Femur (tissue), 1 donor: ENCODE results near the gene PLEKHO2.

ENCODE experiments used
- DNase-seq: peaks from one replicate; pipeline ENCODE4 v3.0.0-alpha.2; 2017

PLEKHO2 gene

DNA sequence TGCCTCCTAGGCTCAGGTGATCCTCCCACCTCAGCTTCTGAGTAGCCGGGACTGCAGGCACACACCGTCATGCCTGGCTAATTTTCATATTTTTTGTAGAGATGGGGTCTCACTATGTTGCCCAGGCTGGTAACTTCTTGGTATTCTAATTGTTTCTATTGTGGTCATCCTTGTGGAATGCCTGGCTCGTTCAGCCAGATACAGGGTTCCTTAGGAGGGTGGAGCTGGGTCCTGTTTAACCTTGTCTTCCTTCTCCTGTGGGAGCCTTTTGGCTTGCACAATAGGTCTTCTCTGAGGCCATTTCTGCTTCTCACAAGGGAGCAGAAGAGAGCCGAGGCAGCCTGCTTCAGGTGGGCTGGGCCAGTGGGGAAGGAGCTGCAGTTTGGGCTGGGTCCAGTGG is 15.7 kb downstream of the PLEKHO2 start:
- no peak for DNase-seq

DNA sequence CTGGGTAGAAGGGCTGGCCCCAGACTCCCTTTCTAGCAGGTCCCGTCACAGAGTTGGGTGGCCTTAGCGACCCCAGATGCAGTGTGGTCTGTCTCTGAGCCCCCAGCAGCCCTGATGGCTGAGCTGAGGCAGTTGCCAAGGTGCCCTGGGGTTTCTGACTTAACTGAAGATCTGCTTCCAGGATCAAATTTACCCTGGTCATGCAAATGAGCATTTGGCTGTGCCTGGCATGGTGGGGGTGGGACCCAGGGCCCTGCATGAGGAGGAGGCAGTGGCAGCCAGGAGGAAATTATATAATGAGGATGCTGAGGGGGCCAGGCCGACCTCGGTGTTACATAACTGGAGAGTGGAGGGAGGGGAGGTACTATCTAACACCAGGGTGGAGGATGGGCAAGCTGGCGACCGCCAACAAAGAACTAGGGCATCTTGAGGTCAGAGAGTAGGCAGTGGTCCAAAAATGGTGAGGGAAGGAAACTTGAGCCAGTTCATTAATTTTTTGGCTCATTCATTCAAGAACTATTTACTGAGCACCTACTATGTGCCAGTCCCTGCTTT is 16.4 kb downstream of the PLEKHO2 start:
- no peak for DNase-seq

DNA sequence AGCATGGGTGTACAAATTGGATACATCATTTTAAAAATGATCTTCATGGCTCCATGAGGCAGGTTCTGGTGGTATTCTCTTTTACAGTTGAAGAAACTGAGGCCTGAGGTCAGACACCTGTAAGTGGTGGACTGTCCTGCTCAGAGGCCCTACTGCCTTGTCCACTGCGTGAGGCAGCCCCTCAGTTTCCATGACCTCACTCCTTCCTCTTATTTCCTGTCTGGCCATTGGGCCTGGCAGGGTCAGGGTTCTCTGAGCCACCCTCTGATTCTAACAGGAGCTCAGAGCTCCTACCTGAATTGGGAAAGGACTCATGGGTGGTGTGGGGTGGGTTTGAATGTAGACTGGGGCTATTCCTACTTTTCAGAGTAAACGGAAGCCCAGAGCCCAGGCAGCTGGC is 17.5 kb downstream of the PLEKHO2 start:
- no peak for DNase-seq

DNA sequence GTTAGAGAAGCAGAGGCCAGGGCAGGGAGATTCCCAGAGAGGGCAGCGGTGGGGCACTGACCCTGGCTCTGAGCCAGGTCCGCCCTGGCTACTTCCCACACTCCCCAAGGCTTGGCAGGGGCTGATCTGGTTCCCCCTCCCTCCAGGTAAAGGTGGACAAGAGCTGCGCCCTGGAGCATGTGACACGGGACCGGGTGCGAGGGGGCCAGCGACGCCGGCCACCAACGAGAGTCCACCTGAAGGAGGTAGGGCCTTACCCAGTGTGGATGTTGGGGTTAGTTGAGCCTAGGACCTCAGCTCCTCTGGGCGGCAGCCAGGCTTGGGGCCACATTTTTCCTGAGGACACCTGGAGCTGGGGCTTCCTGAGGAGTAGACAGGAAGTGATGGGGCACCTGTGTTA is 19.6 kb downstream of the PLEKHO2 start:
- no peak for DNase-seq

DNA sequence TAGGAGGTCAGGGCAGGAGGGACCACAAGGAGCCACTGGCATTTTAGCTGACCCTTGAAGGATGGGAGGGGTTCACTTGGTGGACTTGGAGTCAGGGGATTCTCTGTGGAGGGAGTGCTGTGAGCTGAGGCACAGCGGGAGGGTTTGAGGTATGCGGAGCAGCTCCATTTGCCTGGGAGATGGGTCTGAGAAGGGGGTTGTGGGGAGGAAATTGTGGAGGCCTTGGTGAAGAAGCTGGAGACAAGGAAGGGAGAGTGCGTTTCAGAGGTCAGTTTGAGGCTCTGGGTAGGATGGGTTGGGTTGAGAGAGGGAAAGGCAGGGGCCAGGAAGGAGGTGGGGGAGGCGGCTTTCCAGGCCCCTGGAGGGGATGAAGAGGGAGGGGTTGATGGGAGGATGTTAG is 20.2 kb downstream of the PLEKHO2 start:
- DNase-seq = no peak

DNA sequence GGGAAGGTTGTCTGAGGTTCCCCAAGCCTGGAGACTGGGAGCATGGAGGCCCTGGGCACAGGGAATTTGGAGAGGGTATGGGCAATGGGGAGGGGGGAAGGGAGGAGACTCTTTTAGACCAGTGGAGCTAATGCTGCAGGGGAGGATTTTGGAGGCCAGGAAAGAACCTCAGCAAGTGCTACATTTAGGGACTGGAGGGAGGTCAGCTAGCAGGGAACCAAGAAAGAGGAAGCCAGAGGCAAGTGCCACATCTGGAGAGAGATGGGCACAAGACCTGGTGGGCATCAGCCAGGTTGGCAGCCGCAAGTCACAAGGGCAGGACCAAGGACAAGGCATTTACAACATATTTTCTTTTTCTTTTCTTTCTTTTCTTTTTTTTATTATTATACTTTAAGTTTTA is 20.7 kb downstream of the PLEKHO2 start:
- DNase-seq = no peak

DNA sequence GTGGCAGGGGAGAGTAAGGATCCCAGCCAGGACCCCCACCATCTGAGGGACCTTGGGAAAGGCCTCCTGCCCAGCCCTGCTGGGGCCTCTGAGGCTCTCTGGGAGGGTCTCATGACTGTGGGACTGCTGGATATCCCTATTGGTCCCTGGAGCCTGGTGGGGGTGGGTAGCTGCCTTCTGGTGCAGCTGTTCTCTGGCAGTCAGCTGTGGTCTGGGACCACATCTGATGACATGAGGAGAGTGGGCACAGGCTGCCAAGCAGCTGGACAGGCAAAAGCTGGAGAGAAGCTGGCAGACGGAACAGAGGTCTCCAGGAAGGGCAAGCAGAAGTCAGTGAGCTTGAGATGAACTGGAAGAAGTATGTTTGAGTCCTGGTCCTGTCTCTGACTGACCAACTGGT is 22.4 kb downstream of the PLEKHO2 start:
- peak; percentile 83 for DNase-seq

DNA sequence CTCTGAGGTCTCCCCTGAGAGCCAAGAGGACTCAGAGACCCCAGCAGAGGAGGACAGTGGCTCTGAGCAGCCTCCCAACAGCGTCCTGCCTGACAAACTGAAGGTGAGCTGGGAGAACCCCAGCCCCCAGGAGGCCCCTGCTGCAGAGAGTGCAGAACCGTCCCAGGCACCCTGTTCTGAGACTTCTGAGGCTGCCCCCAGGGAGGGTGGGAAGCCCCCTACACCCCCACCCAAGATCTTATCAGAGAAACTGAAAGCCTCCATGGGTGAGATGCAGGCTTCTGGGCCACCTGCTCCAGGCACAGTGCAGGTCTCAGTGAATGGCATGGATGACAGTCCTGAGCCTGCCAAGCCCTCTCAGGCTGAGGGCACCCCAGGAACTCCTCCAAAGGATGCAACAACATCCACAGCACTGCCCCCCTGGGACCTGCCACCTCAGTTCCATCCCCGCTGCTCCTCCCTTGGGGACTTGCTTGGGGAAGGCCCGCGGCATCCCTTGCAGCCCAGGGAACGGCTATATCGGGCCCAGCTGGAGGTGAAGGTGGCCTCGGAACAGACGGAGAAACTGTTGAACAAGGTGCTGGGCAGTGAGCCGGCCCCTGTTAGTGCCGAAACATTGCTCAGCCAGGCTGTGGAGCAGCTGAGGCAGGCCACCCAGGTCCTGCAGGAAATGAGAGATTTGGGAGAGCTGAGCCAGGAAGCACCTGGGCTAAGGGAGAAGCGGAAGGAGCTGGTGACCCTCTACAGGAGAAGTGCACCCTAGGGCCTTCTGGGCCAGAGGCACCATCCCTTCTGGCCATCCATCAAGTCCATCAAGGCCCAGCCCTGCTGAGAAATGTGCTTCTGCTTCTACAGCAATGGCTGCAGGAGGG is 23.6 kb downstream of the PLEKHO2 start:
- DNase-seq = no peak

DNA sequence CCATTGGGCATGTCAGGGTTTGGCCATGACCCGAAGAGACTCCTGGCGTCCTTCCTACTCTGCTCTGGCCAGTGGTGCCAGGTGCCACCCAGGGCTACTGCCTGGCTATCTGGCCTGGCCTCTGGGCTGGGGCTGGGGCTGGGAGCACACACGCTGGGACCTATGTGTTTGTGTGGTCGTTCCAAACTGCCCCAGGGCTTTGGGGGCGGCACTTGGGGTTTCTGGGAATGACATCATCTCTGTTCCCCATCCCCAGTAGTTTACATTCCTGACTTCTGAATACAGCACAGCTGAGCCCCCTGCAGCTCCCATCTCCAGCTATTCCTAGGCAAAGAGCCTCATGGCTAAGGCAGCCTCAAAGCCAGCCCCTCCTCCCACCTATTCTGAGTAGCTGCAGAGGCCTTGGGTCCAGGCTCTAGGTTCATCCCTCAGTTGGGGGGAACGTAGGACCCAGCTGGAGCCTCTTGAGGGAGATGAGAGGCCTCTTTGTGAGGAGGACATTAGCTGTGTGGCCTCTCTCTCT is 24.3 kb downstream of the PLEKHO2 start:
- DNase-seq = no peak

DNA sequence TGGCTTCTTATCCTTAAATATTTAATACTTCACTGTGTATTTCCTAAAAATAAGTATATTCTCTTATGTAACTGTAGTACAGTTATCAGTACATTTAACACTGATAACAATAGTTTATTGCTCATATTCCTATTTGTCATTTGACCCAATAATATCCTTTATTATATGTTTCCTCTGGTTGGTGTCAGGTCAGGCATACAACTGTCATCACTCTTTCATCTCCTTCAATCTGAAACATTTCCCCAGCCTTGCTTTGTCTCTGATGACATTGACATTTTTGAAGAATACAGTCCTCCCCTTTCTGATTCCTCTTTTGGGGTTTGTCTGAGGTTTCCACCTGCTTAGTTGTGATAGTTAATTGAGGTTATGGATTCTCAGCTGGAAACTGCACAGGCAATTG is 27.8 kb downstream of the PLEKHO2 start:
- no peak for DNase-seq

DNA sequence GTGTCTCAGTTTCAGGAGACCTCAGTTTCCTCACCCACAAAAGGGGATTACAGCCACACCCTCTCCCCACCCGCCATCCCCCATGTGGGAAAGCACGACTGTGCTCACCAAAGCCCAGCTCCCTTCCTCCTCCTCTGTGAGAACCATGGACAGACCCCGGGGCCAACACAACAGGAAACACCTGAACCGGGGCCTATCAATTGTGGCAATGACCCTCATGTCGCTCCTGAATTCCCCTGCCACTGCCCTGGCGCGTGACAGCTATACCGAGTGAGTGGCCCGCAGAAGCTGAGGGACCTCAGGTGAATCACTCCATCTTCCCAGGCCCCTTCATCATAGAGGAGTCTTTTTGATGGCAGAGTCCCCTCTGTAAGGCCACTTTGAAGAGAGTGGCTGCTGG is 28.6 kb downstream of the PLEKHO2 start:
- no peak for DNase-seq

DNA sequence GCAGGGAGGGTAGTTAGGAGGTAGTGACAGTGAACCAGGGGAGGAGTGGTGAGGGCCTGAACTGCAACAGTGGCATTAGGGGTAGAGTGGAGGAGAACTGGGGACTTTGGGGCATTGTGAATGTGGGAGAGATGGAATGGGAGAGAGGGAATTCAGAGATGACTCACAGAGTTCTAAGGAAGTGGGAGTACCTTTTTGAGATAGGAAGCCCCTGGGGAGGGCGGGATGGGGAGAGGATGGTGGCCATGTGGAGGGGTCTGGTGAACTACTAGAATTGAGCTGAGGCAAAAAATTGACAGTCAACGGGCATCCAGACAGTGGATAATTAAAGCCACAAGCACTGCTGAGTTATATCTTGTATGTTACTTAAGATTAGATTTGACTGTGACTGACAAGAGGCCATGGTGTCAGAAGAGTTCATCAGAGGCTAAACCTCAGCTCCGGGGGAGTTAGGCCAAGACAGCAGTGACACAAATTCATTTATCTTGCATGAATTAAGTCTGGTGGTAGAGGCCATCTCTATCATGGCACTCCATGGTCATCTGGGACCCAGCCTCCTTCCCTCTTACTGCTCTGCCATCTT is 34.0 kb downstream of the PLEKHO2 start:
- DNase-seq = no peak

DNA sequence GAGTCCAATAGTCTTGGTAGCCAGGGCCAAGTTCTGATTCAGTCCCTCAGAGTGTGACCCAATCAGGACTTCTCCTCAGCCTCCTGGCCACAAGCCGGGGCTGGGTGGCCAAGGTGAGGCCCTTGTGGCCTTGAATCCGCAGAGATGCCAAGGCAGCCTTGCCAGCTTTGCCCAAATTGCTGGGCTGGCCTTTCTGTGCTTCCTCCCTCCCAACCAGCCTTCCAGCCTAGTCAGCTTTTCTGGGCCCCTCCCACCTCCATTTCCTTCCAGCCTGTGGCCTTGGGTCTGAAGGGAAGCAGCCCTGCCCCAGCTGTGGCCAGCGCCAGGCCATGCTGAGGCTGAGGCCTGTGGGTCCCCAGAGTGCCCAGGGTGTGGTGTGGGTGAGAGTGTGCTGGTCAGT is 35.7 kb downstream of the PLEKHO2 start:
- peak; percentile 83 for DNase-seq

DNA sequence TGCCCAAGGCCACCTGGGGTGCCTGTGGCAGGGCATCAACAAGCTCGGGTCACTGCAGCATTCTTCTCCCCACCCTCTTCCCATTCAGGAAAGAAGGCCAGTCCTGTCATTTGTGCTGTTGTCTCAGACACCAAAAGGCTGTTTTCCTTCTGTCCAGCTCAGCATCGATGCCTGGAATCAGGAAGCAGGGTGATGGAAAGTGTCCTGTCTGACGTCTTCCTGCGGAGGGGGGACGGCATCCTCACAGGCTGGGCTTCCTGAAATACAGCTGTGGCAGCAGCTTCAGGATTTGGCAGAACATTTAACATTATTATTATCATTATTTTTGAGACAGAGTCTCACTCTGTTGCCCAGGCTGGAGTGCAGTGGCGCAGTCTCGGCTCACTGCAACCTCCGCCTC is 37.0 kb downstream of the PLEKHO2 start:
- peak; percentile 62 for DNase-seq

DNA sequence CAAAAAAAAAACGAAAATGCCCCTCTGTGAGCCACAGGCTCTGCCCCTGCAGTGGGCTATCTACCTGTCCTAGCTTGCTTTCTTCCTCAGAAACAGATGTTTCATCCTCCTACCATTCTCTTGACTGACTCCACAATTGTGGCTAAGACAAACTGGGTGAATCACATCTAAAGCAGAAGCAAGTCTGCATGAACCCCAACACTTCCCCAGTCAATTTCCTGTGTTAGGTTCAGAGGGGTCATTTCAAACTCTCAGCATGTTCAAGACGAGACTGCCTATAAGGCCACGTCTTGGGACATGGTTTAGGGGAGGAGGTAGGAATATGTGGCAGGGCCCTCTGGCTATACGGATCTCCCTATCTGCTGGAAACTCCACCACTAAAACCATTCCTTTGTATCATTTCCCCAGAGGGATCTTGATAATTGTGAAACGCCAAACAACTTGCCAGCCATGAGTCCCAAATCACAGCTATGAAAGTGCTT is 41.4 kb downstream of the PLEKHO2 start:
- no peak for DNase-seq

DNA sequence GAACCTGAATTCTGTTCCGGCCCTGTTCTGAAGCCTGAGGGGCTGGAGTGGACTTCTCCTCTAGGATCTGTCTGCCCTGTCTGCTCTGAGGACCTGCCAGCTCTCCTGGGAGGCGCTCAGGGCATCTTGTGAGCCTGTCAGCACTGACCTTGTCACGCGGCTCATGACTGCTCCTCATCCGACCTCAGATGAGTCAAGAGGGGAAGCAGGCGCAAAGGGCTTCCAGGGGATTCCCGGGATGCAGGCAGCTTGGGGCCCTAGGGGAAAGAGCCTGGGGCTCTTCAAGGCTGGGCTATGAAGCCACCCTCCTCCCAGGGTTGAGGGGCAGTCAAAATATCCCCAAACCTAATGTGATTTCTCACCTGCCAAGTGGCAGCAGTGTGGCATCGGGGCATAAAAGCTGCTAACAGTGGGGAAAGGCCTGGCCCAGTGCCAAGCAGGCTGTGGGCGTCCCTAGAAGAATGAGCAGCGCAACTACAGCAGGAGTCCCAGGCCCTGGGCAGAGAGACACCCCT is 42.3 kb downstream of the PLEKHO2 start:
- peak; percentile 67 for DNase-seq

DNA sequence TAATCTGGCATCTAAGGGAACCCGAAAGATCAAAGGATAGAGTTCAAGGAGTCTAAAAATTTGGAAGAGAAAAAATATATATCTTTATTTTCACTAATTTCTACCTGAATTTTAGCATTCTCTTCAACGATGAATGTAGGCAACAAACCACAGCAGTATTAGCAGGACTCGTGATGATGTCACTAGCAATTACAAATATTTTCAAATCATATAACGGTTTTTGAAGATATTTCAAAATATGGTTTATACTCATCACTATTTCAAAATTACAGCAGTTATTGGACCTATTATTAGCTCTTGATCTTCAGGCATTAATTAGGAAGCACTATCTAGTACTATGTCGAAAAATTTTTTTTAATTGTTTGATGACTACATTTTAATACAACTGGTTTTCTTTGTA is 43.0 kb downstream of the PLEKHO2 start:
- no peak for DNase-seq

DNA sequence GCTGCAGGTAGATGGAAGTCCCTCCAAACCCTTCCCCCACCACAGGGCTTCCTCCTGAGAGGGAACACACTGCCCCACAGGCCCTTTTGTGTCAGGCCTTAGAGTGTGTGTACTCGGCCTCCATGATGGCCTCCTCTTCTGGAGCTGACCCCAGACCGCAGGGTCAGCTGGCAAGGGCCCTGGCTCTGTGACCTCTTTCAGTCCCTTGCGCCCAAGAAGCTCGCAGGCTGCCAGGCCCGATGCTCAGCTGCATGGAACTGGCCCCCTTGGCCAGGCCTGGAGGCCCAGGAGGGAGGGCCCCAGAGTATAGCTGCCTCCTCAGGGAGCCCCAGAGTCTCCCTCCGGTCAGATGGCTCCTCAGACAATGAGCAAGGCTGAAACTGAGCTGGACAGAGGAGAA is 46.6 kb downstream of the PLEKHO2 start:
- DNase-seq = no peak

DNA sequence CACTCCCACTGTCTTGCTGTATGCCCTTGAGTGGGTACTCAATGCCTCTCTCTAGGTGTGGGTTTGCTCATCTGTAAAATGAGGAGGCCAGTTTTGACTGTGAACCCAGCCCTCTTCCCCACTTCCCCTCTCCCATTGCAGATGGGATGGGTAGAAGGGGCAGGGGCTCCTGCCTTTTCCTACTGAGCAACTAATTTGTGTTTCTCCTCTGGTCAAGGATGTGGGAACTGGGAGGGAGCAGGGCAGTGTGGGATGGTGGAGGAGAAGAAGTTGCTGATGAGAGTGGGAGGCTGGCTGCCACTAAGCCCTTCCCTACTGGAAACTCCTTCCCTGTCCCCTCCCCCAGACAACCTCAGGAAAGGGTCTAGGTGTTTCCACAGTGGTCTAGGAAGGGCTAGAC is 49.8 kb downstream of the PLEKHO2 start:
- DNase-seq = no peak

DNA sequence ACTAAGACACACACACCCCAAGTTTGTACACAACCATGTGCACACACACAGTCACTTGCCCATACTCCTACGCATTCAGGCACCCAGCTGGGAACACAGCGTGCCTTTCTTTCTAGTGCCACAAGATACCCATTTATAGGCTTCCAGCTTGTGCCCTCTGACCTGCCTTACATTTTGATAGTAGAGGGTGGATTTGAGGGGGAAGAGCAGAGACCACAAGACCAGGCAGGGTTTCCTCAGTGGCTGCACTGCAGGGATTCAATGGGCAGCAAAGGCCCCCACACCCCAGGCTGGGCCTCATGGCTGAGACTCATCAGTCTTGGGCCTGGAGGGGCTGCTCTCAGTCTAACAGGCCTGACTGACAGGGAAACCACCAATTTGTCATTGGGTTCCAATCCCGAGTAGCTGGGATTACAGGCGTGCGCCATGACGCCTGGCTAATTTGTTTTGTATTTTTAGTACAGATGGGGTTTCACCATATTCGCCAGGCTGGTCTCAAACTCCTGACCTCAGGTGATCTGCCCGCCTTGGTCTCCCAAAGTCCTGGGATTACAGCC is 51.2 kb downstream of the PLEKHO2 start:
- DNase-seq = no peak

DNA sequence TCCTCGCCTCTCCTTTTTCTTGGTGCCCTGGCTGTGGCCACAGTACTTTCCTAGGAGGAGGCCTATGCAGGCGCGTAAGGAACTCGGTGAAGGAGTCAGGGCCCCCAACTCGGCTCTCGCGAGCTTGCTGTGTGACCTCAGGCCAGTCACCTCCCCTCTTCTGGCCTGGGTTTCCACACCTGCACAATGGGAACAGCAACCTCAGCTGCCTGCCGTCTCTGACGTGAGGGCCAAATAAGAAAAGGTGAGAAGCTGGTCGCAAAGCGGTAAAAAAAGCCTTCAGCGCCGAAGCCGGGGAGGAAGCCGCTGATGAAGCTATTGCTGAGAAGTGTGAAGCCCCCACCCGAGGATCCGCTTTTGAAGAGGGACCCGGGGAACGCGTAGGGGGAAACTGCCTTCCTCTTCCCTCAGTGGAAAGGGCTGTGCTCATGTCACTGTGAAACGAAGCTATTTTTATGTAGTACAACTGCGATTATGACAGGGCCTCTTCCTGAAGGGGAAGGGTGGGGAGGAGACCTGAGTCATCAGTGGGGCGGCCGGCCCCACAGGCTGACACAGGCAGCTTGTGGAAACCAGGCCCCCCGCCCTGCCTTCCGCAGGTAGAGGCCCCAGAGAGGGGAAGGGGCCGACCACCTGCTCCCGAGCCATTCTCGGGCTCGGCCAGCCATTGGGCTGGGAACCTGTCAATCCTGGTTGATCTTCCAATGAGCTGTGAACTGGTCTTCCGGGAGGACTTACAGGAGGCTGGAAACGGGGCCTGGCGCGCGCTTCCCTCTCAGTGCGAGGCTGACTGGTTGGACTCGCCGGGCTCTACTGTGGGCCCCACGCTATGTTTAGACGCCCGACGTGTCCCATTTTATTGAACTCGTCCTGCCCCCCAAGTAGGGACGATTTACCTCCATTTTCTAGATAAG is 52.0 kb downstream of the PLEKHO2 start:
- DNase-seq = peak; percentile 98

DNA sequence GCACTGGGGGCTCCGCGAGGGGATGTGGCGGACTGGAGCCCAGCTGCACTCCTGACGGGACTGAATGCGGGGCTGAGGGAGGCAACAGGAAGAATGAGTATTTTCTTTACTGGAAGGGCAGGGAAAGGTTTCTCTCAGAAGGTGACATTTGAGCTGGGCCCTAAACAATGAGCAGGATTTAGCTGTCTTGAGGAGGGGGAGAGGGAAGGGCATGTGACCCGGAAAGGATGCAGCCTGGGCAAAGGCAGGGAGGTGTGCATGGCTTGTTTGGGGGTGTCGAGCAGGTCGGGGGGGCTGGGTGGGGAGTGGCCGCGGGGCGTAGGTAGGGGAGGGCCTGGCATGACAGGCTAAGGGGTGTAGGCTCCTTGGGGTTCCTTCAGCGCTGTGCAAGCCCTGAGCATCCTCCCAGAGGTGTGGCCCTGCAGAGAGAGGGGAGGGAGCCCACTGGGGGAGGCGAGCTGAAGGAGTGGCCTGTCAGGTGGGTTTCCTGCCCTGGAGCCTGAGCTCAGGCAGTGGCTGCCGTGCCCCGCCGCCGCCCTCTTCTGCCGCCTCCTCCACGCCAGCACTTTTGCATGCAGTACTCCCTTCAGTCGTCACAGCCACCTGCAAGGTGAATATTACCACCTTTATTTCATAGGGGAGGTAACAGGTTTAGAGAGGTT is 52.8 kb downstream of the PLEKHO2 start:
- no peak for DNase-seq
